ENCODE results near the gene MACROD2. TPM values are rescaled to one million over a fixed set of nuclear protein-coding genes. Genes with fewer than 3 reads are reported as not detected.
"Not testable (repeated sequence)": the region's sequence is repeated elsewhere in the genome, so short reads cannot be mapped to it uniquely, and the experiment has no call there.

MACROD2 gene
- total and polyA plus RNA-seq, 2 experiments from 2014 or later: 2.8 to 4.3 TPM

DNA sequence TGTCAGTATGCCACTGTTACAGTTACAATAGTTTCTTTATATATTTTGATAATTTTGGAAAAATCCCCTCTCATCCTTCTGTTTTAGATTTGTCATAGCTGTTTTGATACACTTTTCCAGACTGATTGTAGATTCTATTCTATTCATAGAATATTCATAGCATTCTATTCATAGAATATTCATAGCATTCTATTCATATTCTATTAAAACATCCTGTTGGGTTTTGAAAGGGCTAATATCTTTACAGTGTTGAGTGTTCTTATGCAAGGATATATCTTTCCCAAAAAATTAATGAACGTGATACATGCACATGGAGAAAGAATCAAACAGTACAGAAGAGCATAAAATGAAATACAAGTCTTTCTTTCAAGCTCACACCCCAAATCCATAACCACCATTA is 38.0 kb downstream of the MACROD2 start:
- Histone ChIP-seq H4K20me1 (replicated peaks; ENCODE audit: insufficient read depth) (no peaks in the 10 kb centered on the region), H3K27ac (ENCODE audit: low read depth) (no peak overlapping the region), H3K4me1 (ENCODE audit: insufficient read depth) (no peaks in the 10 kb centered on the region), H3K36me3 (ENCODE audit: insufficient read depth) (no peaks in the 10 kb centered on the region), H3F3A (replicated peaks; ENCODE audit: low read depth) (no peaks in the 10 kb centered on the region), H3K9me2 (ENCODE audit: insufficient read depth) (no peaks in the 10 kb centered on the region), H2AFZ (no peak overlapping the region), H3K27me3 (ENCODE audit: insufficient read depth) (no peaks in the 10 kb centered on the region), H3K4me2 (no peak overlapping the region), H3K79me2 (replicated peaks; ENCODE audit: insufficient read depth) (no peaks in the 10 kb centered on the region), H3K4me3 (no peak overlapping the region)
- TF ChIP-seq POLR2AphosphoS5 (IDR thresholded peaks at IDR 0.05; ENCODE audit: low read depth) (no peak), NANOG (IDR thresholded peaks at IDR 0.05; ENCODE audit: borderline replicate concordance) (no peak), EZH2 (IDR thresholded peaks at IDR 0.05; ENCODE audit: low read depth, unreplicated experiment) (no peak), ZNF114 (CRISPR knock-in tag; IDR thresholded peaks at IDR 0.05) (no peak), CREB1 (CRISPR knock-in tag; IDR thresholded peaks at IDR 0.05; ENCODE audit: low read depth) (no peak)
- H3K4me1 Mint-ChIP-seq: peaks cover 5% of the 10 kb centered on the region; the same call in 1 of the 3 replicates
- ATAC-seq (no peak), DNase-seq (ENCODE audit: low spot score) (no peak)
- no peak overlapping the region for H3K4me3 Mint-ChIP-seq
- H3K36me3 Mint-ChIP-seq (ENCODE audit: low read depth): 0 out of 3 replicates have a peak, but pooled peaks cover 3% of the 10 kb centered on the region
- H3K9me3 Mint-ChIP-seq: no peaks in the 10 kb centered on the region
- no peak overlapping the region for H3K27ac Mint-ChIP-seq
- H3K27me3 Mint-ChIP-seq (ENCODE audit: insufficient read depth, low read depth, poor library complexity): peaks cover 2% of the 10 kb centered on the region

DNA sequence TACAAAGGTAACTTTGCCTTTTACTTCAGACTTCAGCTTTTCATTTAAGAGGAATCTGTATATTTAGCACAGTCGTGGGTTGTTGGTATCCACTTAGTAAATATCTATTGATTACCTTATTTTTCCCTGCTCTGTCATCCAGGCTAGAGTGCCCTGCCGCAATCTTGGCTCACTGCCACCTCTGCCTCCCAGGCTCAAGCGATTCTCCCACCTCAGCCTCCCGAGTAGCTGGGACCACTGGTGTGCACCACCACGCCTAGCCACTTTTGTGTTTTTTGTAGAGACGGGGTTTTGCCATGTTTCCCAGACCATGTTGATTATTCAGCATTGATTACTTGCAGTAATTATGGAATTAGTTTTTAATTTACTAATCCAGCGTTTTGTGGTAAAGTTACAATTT is 41.3 kb downstream of the MACROD2 start:
- no peak for TF ChIP-seq JUNB (IDR thresholded peaks at IDR 0.05; ENCODE audit: unreplicated experiment)
- TF ChIP-seq, protein P1, sequence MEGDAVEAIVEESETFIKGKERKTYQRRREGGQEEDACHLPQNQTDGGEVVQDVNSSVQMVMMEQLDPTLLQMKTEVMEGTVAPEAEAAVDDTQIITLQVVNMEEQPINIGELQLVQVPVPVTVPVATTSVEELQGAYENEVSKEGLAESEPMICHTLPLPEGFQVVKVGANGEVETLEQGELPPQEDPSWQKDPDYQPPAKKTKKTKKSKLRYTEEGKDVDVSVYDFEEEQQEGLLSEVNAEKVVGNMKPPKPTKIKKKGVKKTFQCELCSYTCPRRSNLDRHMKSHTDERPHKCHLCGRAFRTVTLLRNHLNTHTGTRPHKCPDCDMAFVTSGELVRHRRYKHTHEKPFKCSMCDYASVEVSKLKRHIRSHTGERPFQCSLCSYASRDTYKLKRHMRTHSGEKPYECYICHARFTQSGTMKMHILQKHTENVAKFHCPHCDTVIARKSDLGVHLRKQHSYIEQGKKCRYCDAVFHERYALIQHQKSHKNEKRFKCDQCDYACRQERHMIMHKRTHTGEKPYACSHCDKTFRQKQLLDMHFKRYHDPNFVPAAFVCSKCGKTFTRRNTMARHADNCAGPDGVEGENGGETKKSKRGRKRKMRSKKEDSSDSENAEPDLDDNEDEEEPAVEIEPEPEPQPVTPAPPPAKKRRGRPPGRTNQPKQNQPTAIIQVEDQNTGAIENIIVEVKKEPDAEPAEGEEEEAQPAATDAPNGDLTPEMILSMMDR (conservative IDR thresholded peaks at IDR 0.05; ENCODE audit: low read depth in 2 of 2): no peak
- no peak for TF ChIP-seq ZNF114 (CRISPR knock-in tag; IDR thresholded peaks at IDR 0.05)
- no peak for TF ChIP-seq ZNF331 (CRISPR knock-in tag; IDR thresholded peaks at IDR 0.05; ENCODE audit: low read depth)
- no peak for TF ChIP-seq EZH2phosphoT487 (IDR thresholded peaks at IDR 0.05; ENCODE audit: unreplicated experiment)
- TF ChIP-seq CREB1 (CRISPR knock-in tag; IDR thresholded peaks at IDR 0.05; ENCODE audit: low read depth): no peak
- no peak for TF ChIP-seq NANOG (IDR thresholded peaks at IDR 0.05; ENCODE audit: borderline replicate concordance)
- TF ChIP-seq, protein P2, sequence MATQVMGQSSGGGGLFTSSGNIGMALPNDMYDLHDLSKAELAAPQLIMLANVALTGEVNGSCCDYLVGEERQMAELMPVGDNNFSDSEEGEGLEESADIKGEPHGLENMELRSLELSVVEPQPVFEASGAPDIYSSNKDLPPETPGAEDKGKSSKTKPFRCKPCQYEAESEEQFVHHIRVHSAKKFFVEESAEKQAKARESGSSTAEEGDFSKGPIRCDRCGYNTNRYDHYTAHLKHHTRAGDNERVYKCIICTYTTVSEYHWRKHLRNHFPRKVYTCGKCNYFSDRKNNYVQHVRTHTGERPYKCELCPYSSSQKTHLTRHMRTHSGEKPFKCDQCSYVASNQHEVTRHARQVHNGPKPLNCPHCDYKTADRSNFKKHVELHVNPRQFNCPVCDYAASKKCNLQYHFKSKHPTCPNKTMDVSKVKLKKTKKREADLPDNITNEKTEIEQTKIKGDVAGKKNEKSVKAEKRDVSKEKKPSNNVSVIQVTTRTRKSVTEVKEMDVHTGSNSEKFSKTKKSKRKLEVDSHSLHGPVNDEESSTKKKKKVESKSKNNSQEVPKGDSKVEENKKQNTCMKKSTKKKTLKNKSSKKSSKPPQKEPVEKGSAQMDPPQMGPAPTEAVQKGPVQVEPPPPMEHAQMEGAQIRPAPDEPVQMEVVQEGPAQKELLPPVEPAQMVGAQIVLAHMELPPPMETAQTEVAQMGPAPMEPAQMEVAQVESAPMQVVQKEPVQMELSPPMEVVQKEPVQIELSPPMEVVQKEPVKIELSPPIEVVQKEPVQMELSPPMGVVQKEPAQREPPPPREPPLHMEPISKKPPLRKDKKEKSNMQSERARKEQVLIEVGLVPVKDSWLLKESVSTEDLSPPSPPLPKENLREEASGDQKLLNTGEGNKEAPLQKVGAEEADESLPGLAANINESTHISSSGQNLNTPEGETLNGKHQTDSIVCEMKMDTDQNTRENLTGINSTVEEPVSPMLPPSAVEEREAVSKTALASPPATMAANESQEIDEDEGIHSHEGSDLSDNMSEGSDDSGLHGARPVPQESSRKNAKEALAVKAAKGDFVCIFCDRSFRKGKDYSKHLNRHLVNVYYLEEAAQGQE (IDR thresholded peaks at IDR 0.05; ENCODE audit: unreplicated experiment): no peak
- no peak overlapping the region for H3K4me2 ChIP-seq

DNA sequence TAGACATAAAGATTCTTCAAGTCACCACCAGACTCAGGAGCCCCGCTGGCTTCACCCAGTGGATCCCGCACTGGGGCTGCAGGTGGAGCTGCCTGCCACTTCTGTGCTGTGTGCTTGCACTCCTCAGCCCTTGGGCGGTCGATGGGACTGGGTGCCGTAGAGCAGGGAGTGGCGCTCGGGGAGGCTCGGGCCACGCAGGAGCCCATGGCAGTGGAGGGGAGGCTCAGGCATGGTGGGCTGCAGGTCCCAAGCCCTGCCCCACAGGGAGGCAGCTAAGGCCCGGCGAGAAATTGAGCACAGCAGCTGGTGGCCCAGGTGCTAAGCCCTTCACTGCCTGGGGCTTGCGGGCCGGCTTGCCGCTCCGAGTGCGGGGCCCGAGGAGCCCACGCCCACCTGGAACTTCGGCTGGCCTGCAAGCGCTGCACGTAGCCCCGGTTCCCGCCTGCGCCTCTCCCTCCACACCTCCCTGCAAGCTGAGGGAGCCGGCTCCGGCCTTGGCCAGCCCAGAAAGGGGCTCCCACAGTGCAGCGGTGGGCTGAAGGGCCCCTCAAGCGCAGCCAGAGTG is 49.5 kb downstream of the MACROD2 start:
- DNase-seq (ENCODE audit: low spot score); H3K4me3 ChIP-seq; H3K4me1 ChIP-seq (ENCODE audit: insufficient read depth); H3K9me2 ChIP-seq (ENCODE audit: insufficient read depth); H3K4me3 Mint-ChIP-seq; H3K79me2 ChIP-seq (replicated peaks; ENCODE audit: insufficient read depth); H3K9me3 Mint-ChIP-seq; H3K4me1 Mint-ChIP-seq; H3F3A ChIP-seq (replicated peaks; ENCODE audit: low read depth); H3K27ac Mint-ChIP-seq; H3K4me2 ChIP-seq; H3K36me3 Mint-ChIP-seq (ENCODE audit: low read depth); H4K20me1 ChIP-seq (replicated peaks; ENCODE audit: insufficient read depth); H3K36me3 ChIP-seq (ENCODE audit: insufficient read depth); H2AFZ ChIP-seq; H3K27me3 ChIP-seq (ENCODE audit: insufficient read depth); H3K27ac ChIP-seq (ENCODE audit: low read depth); H3K27me3 Mint-ChIP-seq (ENCODE audit: insufficient read depth, low read depth, poor library complexity): not testable (repeated sequence)
- peak; percentile 54; the same call in 2 of the 3 replicates for ATAC-seq

More for the DNA sequence above, 41.3 kb downstream of the MACROD2 start:
- H3K4me1 ChIP-seq (ENCODE audit: insufficient read depth): no peaks in the 10 kb centered on the region
- H3K4me1 Mint-ChIP-seq: peaks cover 5% of the 10 kb centered on the region; the same call in 1 of the 3 replicates
- H3F3A ChIP-seq (replicated peaks; ENCODE audit: low read depth): no peaks in the 10 kb centered on the region
- H3K9me3 Mint-ChIP-seq: no peaks in the 10 kb centered on the region
- no peak overlapping the region for H2AFZ ChIP-seq
- no peaks in the 10 kb centered on the region for H3K9me2 ChIP-seq (ENCODE audit: insufficient read depth)
- no peak overlapping the region; the same call in 1 of the 2 replicates for H3K27ac Mint-ChIP-seq
- H3K79me2 ChIP-seq (replicated peaks; ENCODE audit: insufficient read depth): no peaks in the 10 kb centered on the region
- no peaks in the 10 kb centered on the region for H3K27me3 ChIP-seq (ENCODE audit: insufficient read depth)
- H3K4me3 Mint-ChIP-seq: no peak overlapping the region
- H4K20me1 ChIP-seq (replicated peaks; ENCODE audit: insufficient read depth): no peaks in the 10 kb centered on the region
- no peaks in the 10 kb centered on the region for H3K36me3 Mint-ChIP-seq (ENCODE audit: low read depth)
- no peak for ATAC-seq
- DNase-seq (ENCODE audit: low spot score): no peak
- peaks cover 2% of the 10 kb centered on the region for H3K27me3 Mint-ChIP-seq (ENCODE audit: insufficient read depth, low read depth, poor library complexity)
- H3K4me3 ChIP-seq: no peak overlapping the region
- H3K36me3 ChIP-seq (ENCODE audit: insufficient read depth): no peaks in the 10 kb centered on the region
- H3K27ac ChIP-seq (ENCODE audit: low read depth): no peak overlapping the region

Measured in GM23338 (cell line).